ENCODE results near the gene BDKRB2.
A peak's percentile ranks its signal among the peaks of the same experiment; 100 is the strongest.

Gene BDKRB2

GRCh38 chr14:96197163-96197852 is 7.3 kb upstream of the BDKRB2 start:
- Histone ChIP-seq H3K27me3 (ENCODE audit: insufficient read depth, low read length) (peaks cover 13% of the 10 kb centered on the region), H3K9me3 (ENCODE audit: low read length) (no peaks in the 10 kb centered on the region), H3K4me1 (ENCODE audit: insufficient read depth, low read length) (no peaks in the 10 kb centered on the region), H2AFZ (ENCODE audit: low read depth, low read length) (no peak overlapping the region), H3K4me3 (ENCODE audit: low read length) (no peak overlapping the region), H3K36me3 (ENCODE audit: insufficient read depth, low read length) (no peaks in the 10 kb centered on the region)

GRCh38 chr14:96197969-96198368 is 6.7 kb upstream of the BDKRB2 start:
- no peaks in the 10 kb centered on the region for H3K9me3 ChIP-seq (ENCODE audit: low read length)
- no peaks in the 10 kb centered on the region for H3K36me3 ChIP-seq (ENCODE audit: insufficient read depth, low read length)
- H3K4me1 ChIP-seq (ENCODE audit: insufficient read depth, low read length): no peaks in the 10 kb centered on the region
- H2AFZ ChIP-seq (ENCODE audit: low read depth, low read length): no peak overlapping the region
- no peak overlapping the region for H3K4me3 ChIP-seq (ENCODE audit: low read length)
- peaks cover 12% of the 10 kb centered on the region for H3K27me3 ChIP-seq (ENCODE audit: insufficient read depth, low read length)

- Histone ChIP-seq H3K4me3 (ENCODE audit: low read length) (no peak overlapping the region), H3K9me3 (ENCODE audit: low read length) (no peaks in the 10 kb centered on the region)
Measured at GRCh38 chr14:96198430-96199130, 6.1 kb upstream of the BDKRB2 start.

GRCh38 chr14:96201157-96201556 is 3.5 kb upstream of the BDKRB2 start:
- H3K36me3 ChIP-seq (ENCODE audit: insufficient read depth, low read length): no peaks in the 10 kb centered on the region
- no peak overlapping the region for H2AFZ ChIP-seq (ENCODE audit: low read depth, low read length)
- H3K4me1 ChIP-seq (ENCODE audit: insufficient read depth, low read length): peaks cover 10% of the 10 kb centered on the region
- H3K27me3 ChIP-seq (ENCODE audit: insufficient read depth, low read length): peaks cover 42% of the 10 kb centered on the region
- H3K9me3 ChIP-seq (ENCODE audit: low read length): no peaks in the 10 kb centered on the region
- H3K4me3 ChIP-seq (ENCODE audit: low read length): no peak overlapping the region

More at GRCh38 chr14:96198430-96199130, 6.1 kb upstream of the BDKRB2 start:
- H3K4me1 ChIP-seq (ENCODE audit: insufficient read depth, low read length): no peaks in the 10 kb centered on the region
- H3K27me3 ChIP-seq (ENCODE audit: insufficient read depth, low read length): peaks cover 18% of the 10 kb centered on the region
- no peaks in the 10 kb centered on the region for H3K36me3 ChIP-seq (ENCODE audit: insufficient read depth, low read length)
- H2AFZ ChIP-seq (ENCODE audit: low read depth, low read length): no peak overlapping the region

- Histone ChIP-seq H3K4me3 (ENCODE audit: low read length) (no peak overlapping the region), H3K9me3 (ENCODE audit: low read length) (no peaks in the 10 kb centered on the region), H3K4me1 (ENCODE audit: insufficient read depth, low read length) (peaks cover 10% of the 10 kb centered on the region), H2AFZ (ENCODE audit: low read depth, low read length) (no peak overlapping the region), H3K36me3 (ENCODE audit: insufficient read depth, low read length) (no peaks in the 10 kb centered on the region), H3K27me3 (ENCODE audit: insufficient read depth, low read length) (peaks cover 43% of the 10 kb centered on the region)
Measured at GRCh38 chr14:96201965-96202364, 2.7 kb upstream of the BDKRB2 start.

GRCh38 chr14:96202441-96203094 is 2.1 kb upstream of the BDKRB2 start:
- no peak overlapping the region for H2AFZ ChIP-seq (ENCODE audit: low read depth, low read length)
- no peaks in the 10 kb centered on the region for H3K9me3 ChIP-seq (ENCODE audit: low read length)
- peaks cover 43% of the 10 kb centered on the region for H3K27me3 ChIP-seq (ENCODE audit: insufficient read depth, low read length)
- peaks cover 10% of the 10 kb centered on the region for H3K4me1 ChIP-seq (ENCODE audit: insufficient read depth, low read length)
- H3K4me3 ChIP-seq (ENCODE audit: low read length): no peak overlapping the region
- no peaks in the 10 kb centered on the region for H3K36me3 ChIP-seq (ENCODE audit: insufficient read depth, low read length)

GRCh38 chr14:96203116-96203515 is 1.5 kb upstream of the BDKRB2 start:
- Histone ChIP-seq H3K4me3 (ENCODE audit: low read length) (no peak overlapping the region), H3K4me1 (ENCODE audit: insufficient read depth, low read length) (peaks cover 10% of the 10 kb centered on the region), H3K9me3 (ENCODE audit: low read length) (no peaks in the 10 kb centered on the region), H3K36me3 (ENCODE audit: insufficient read depth, low read length) (no peaks in the 10 kb centered on the region), H2AFZ (ENCODE audit: low read depth, low read length) (no peak overlapping the region), H3K27me3 (ENCODE audit: insufficient read depth, low read length) (peaks cover 46% of the 10 kb centered on the region)

- no peak overlapping the region for H3K4me3 ChIP-seq (ENCODE audit: low read length)
- no peaks in the 10 kb centered on the region for H3K9me3 ChIP-seq (ENCODE audit: low read length)
- H2AFZ ChIP-seq (ENCODE audit: low read depth, low read length): no peak overlapping the region
- peaks cover 10% of the 10 kb centered on the region for H3K4me1 ChIP-seq (ENCODE audit: insufficient read depth, low read length)
- H3K27me3 ChIP-seq (ENCODE audit: insufficient read depth, low read length): peaks cover 48% of the 10 kb centered on the region
- no peaks in the 10 kb centered on the region for H3K36me3 ChIP-seq (ENCODE audit: insufficient read depth, low read length)
Measured at GRCh38 chr14:96203635-96204034, 1.0 kb upstream of the BDKRB2 start.

GRCh38 chr14:96205059-96205977 is 679 bp downstream of the BDKRB2 start:
- Histone ChIP-seq H3K27me3 (ENCODE audit: insufficient read depth, low read length) (peaks cover 48% of the 10 kb centered on the region), H3K9me3 (ENCODE audit: low read length) (no peaks in the 10 kb centered on the region), H3K4me1 (ENCODE audit: insufficient read depth, low read length) (peaks cover 10% of the 10 kb centered on the region), H3K36me3 (ENCODE audit: insufficient read depth, low read length) (no peaks in the 10 kb centered on the region), H2AFZ (ENCODE audit: low read depth, low read length) (peak overlapping the region; percentile 53), H3K4me3 (ENCODE audit: low read length) (peak overlapping the region; percentile 10)

- Histone ChIP-seq H3K4me3 (ENCODE audit: low read length) (no peak overlapping the region), H3K36me3 (ENCODE audit: insufficient read depth, low read length) (no peaks in the 10 kb centered on the region), H3K27me3 (ENCODE audit: insufficient read depth, low read length) (peaks cover 48% of the 10 kb centered on the region), H2AFZ (ENCODE audit: low read depth, low read length) (no peak overlapping the region), H3K4me1 (ENCODE audit: insufficient read depth, low read length) (peaks cover 10% of the 10 kb centered on the region), H3K9me3 (ENCODE audit: low read length) (no peaks in the 10 kb centered on the region)
Measured at GRCh38 chr14:96205978-96206360, 1.3 kb downstream of the BDKRB2 start.

- H3K4me3 ChIP-seq (ENCODE audit: low read length): no peak overlapping the region
- H3K4me1 ChIP-seq (ENCODE audit: insufficient read depth, low read length): peaks cover 10% of the 10 kb centered on the region
- H2AFZ ChIP-seq (ENCODE audit: low read depth, low read length): no peak overlapping the region
- H3K9me3 ChIP-seq (ENCODE audit: low read length): no peaks in the 10 kb centered on the region
- no peaks in the 10 kb centered on the region for H3K36me3 ChIP-seq (ENCODE audit: insufficient read depth, low read length)
- H3K27me3 ChIP-seq (ENCODE audit: insufficient read depth, low read length): peaks cover 46% of the 10 kb centered on the region
Measured at GRCh38 chr14:96206461-96206860, 1.8 kb downstream of the BDKRB2 start.

- Histone ChIP-seq H3K27me3 (ENCODE audit: insufficient read depth, low read length) (peaks cover 35% of the 10 kb centered on the region), H3K4me3 (ENCODE audit: low read length) (no peak overlapping the region), H3K9me3 (ENCODE audit: low read length) (no peaks in the 10 kb centered on the region), H3K4me1 (ENCODE audit: insufficient read depth, low read length) (peaks cover 10% of the 10 kb centered on the region), H2AFZ (ENCODE audit: low read depth, low read length) (no peak overlapping the region), H3K36me3 (ENCODE audit: insufficient read depth, low read length) (no peaks in the 10 kb centered on the region)
Measured at GRCh38 chr14:96207686-96208085, 3.0 kb downstream of the BDKRB2 start.

All from neuron (in vitro differentiated cells).